ENCODE results near the gene ATAD2B.
"Not testable (repeated sequence)": the region's sequence is repeated elsewhere in the genome, so short reads cannot be mapped to it uniquely, and the experiment has no call there.

ATAD2B gene

DNA sequence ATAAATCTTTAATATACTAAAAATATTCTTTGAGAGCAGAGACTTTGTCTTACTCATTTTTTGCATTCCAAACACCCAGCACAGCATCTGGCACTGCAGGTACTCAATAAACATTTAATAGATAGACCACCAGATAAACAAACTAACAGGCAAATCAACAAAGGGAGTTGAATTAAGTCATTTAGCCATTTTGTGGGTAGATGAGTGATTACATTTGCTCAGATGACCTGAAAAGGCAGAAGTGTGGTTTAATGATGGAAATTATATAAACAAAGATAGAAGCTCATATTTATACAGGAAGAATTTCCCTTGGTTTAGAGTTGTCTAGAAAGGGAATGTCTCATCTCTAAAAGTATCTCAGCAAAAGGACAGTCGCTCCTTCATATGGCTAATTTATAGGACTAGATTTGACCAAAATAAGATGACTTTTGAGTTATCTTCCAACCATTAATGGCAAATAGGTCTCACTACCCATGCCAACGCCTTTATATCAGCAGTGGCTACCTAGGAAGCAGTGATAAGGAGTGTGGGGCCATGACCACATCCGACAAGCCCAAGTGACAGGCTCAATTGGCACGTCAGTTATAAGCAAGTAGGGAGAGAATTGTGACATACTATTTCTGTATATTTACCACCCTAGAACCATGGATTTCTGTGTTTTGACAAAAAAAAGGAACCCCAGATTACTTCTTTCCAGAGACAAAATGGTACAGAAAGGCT, 173.5 kb downstream of the ATAD2B start:
- no peak for DNase-seq (ENCODE audit: insufficient read length, low spot score)
- FAIRE-seq, result no peak

DNA sequence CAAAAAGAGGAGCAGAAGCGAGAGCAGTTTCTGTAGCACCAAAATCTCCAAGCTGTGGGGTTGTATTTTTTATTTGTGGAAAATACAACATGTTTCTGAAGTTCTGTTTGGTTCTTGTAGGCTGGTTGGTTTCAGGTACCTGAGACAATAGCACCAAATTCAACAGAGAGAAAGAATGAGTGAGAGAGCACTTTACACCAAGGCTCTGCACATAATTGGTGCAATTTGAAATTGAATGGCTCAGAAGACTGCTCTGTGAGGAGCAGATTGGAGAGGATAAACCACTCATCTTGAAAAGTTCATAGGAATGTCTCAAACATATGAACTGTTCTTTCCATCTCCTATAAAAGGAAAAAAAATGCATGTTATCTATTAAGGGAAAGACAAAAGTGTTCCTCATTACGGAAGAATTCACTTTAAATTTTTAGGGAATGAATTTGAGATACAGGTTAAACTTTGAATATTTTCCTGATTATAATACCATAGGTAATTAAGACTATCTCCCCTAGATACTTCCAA, 175.1 kb downstream of the ATAD2B start:
- DNase-seq (ENCODE audit: insufficient read length, low spot score) (no peak), FAIRE-seq (no peak)

- FAIRE-seq, result no peak
- DNase-seq (ENCODE audit: insufficient read length, low spot score), result no peak
Measured at GRCh38 chr2:23746141-23746863, 180.6 kb downstream of the ATAD2B start.

DNA sequence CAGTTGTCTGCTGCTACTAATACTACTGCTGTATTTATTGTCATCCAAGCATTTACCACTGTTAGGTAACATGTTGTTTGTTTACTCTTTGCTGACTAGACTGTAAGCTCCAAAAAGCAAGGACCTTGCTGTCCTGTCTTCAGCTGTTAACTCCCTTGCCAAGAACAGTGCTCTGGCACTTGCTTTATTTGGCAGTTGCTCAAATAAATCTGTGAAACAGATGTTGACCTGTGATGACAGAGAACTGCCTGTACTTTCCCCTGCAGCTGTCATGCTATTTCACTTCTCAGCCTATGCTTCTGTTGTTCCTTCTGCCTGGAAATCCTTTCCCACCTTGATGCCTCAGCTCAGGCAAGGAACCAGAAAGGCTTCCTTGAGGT, 181.2 kb downstream of the ATAD2B start:
- FAIRE-seq, result no peak
- DNase-seq (ENCODE audit: insufficient read length, low spot score), result no peak

DNA sequence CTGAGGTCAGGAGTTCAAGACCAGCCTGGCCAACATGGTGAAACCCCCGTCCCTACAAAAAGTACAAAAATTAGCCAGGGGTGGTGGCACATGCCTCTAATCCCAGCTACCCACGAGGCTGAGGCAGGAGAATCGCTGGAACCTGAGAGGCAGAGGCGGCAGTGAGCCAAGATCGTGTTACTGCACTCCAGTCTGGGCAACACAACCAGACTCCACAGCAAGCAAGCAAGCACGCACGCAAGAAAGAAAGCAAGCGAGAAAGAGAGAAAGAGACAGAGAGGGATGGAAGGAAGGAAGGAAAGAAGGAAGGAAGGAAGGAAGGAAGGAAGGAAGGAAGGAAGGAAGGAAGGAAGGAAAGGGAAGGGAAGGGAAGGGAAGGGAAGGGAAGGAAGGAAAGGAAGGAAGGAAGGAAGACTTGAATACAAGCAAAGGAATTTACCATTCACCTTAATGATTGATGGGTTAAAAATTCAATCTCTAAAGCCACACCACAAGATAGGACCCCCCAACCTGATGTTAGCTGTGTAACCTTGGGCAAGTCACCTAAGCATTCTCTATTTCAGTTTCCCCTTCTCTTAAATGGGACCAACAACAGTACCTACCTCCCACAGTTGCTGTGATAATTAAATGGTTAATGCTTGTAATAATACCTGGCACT, 181.7 kb downstream of the ATAD2B start:
- FAIRE-seq, result no peak

DNA sequence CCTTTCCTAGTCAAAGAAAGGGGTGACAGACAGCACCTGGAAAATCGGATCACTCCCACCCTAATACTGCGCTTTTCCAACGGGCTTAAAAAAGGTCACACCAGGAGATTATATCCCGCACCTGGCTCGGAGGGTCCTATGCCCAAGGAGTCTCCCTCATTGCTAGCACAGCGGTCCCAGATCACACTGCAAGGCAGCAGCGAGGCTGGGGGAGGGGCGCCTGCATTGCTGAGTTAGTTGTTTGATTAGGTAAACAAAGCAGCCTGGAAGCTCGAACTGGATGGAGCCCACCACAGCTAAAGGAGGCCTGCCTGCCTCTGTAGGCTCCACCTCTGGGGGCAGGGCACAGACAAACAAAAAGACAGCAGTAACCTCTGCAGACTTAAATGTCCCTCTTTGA, 190.1 kb downstream of the ATAD2B start:
- not testable (repeated sequence) for DNase-seq (ENCODE audit: insufficient read length, low spot score); FAIRE-seq

More for the DNA sequence above, 181.7 kb downstream of the ATAD2B start:
- no peak for DNase-seq (ENCODE audit: insufficient read length, low spot score)

DNA sequence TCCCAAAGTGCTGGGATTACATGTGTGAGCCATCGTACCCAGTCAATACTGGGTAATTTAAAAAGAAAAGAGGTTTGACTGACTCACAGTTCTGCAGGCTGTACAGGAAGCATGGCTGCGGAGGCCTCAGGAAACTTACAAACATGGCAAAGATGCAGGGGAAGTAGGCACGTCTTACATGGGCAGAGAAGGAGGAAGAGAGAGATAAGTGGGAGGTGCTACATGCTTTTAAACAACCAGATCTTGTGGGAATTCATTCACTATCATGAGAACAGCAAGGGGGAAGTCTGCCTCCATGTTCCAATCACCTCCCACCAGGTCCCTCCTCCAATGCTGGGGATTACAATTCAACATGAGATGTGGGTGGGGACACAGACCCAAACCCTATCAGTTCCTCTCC, 192.5 kb downstream of the ATAD2B start:
- DNase-seq (ENCODE audit: insufficient read length, low spot score) (no peak), FAIRE-seq (no peak)

- not testable (repeated sequence) for DNase-seq (ENCODE audit: insufficient read length, low spot score); FAIRE-seq
Measured at GRCh38 chr2:23723029-23723428, 203.9 kb downstream of the ATAD2B start.

DNA sequence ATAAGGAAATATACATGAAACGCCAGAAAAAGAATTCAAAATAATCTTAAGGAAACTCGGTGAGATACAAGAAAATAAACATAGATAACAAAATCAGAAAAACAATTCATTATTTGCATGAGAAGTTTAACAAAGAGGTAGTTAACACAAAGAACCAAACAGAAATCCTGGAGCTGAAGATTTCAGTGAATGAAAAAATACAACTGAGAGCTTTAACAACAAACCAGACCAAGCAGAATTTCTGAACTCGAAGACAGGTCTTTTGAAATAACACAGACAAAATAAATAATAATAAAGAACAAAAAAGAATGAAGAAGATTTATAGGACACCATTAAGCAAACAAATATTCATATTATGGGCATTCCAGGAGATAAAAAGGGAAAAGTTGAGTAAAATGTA, 204.7 kb downstream of the ATAD2B start:
- no peak for FAIRE-seq

GRCh38 chr2:23721454-23721826, 205.5 kb downstream of the ATAD2B start:
- DNase-seq (ENCODE audit: insufficient read length, low spot score) (no peak), FAIRE-seq (no peak)

More for the DNA sequence above, 204.7 kb downstream of the ATAD2B start:
- no peak for DNase-seq (ENCODE audit: insufficient read length, low spot score)

DNA sequence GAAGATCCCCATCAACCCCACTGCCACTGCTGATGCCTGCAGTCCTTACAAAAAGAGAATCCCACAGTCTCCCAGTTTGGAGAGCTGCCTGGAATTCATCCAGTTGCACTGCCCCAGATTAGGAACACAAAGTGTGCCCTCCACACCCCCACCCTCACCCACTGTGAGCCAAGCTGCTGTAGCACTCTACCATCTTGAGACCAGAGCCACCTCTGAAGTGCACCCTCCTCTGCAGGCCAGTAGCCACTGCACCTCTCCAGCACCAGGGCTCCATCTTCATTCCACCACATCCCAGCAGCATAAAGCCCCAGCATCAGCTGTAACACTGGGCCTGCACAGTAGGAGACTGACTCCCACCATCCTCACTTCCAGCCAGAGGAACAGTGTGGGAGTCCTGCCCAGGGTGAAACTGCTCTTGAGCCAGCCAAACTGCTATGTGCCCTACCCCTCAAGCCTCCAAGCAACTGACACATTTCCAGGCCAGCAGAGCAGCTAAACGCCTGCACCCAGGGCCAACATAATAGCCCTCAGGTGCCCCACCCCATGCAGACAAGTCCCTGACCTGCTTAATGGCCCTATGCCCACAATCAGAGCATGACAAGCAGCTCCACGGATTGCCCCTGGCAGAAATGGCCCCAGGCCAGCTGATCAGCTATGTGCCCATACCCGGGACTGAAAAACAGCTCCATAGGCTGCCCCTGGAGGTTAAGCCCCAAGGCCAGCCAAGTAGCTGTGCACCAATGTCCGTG, 206.0 kb downstream of the ATAD2B start:
- DNase-seq (ENCODE audit: insufficient read length, low spot score), result no peak
- FAIRE-seq, result no peak

GRCh38 chr2:23719716-23720115, 207.2 kb downstream of the ATAD2B start:
- no peak for FAIRE-seq
- no peak for DNase-seq (ENCODE audit: insufficient read length, low spot score)

GRCh38 chr2:23718931-23719700, 207.8 kb downstream of the ATAD2B start:
- FAIRE-seq (no peak), DNase-seq (ENCODE audit: insufficient read length, low spot score) (no peak)

- no peak for FAIRE-seq
- DNase-seq (ENCODE audit: insufficient read length, low spot score), result no peak
Measured at GRCh38 chr2:23713351-23713750, 213.6 kb downstream of the ATAD2B start.

DNA sequence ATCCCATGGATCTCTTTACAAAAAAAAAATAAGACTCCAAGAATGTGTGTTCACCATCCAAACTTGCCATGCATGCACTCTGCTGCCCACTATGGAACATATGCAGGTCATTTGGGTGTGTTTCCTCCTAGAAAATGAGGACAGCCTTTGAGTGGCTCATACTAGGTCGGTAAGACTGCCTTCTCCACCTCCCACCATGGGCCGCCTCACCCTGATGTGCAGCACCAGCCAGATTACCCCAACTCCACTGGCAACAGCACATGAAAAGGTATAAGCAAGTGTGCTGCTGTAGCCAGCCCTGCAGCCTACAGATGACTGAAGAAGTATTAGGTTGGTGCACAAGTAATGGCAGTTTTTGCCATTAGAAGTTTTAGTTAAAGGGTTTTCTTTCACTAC, 214.2 kb downstream of the ATAD2B start:
- DNase-seq (ENCODE audit: insufficient read length, low spot score), result no peak
- FAIRE-seq, result no peak

DNA sequence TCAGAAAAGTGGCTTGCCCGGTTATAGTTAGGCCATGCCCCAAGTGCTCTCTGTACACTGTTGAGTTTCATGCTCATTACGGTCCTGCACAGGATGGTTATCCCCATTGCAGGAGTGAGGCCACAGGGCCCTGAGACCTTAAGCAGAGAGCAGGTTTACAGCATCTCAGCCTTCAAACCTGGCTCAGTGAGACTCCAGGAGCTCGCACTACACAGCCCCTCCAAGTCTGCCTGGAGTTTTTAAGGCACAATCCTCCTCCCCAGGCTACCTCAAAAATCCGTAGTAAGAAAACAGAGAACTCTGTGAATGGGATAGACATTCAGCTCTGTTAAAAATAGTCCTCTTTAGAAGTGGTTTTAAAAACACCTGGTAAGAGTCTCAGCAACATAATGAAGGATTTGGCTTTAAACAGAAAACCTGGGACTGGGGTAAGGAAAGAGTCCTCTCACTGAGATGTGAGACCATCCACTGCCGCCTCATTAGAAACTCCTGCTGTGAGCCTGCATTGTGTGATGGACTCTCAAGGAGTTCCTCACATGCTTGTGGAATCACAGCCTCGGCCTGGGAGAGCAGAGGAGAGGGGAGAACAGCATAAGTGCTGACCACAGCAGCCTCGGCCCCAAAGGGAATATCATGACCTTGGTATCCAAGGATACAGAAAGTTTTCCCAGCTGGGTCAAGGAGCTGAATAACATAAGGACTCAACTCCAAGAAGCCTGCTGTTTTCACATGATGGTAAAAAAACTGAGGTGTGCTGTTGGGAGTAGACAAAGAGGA, 214.8 kb downstream of the ATAD2B start:
- FAIRE-seq, result no peak

GRCh38 chr2:23709311-23709710, 217.6 kb downstream of the ATAD2B start:
- FAIRE-seq, result no peak
- DNase-seq (ENCODE audit: insufficient read length, low spot score), result no peak

More for the DNA sequence above, 214.8 kb downstream of the ATAD2B start:
- DNase-seq (ENCODE audit: insufficient read length, low spot score), result no peak

DNA sequence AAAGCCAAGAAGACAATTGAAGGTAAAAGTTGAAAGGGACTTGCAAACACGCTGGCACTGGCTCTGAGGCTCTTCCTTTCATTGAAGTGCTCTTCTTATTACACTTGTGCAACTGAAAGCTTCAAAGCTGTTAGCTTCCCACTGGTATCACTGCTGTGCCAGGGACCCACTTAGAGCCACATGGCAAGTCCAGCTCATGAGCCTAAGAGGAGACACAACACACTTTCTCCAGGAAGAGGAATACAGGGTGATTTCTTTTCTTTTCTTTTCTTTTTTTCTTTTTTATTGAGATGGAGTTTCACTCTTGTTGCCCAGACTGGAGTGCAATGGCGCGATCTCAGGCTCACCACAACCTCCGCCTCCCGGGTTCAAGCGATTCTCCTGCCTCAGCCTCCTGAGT, 218.2 kb downstream of the ATAD2B start:
- FAIRE-seq, result no peak
- DNase-seq (ENCODE audit: insufficient read length, low spot score), result no peak

- FAIRE-seq, result no peak
- DNase-seq (ENCODE audit: insufficient read length, low spot score), result no peak
Measured at GRCh38 chr2:23707096-23707495, 219.8 kb downstream of the ATAD2B start.

Measured in GM19239 (cell line).